HCEC 1CT (cell line): ENCODE results near the gene SLC38A11.
"Not testable (repeated sequence)": the region's sequence is repeated elsewhere in the genome, so short reads cannot be mapped to it uniquely, and the experiment has no call there.

Experiments used
- DNase-seq: peaks from one replicate; pipeline ENCODE4 v3.0.0-alpha.2; 2017

SLC38A11 gene, protein sequence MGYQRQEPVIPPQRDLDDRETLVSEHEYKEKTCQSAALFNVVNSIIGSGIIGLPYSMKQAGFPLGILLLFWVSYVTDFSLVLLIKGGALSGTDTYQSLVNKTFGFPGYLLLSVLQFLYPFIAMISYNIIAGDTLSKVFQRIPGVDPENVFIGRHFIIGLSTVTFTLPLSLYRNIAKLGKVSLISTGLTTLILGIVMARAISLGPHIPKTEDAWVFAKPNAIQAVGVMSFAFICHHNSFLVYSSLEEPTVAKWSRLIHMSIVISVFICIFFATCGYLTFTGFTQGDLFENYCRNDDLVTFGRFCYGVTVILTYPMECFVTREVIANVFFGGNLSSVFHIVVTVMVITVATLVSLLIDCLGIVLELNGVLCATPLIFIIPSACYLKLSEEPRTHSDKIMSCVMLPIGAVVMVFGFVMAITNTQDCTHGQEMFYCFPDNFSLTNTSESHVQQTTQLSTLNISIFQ

DNA sequence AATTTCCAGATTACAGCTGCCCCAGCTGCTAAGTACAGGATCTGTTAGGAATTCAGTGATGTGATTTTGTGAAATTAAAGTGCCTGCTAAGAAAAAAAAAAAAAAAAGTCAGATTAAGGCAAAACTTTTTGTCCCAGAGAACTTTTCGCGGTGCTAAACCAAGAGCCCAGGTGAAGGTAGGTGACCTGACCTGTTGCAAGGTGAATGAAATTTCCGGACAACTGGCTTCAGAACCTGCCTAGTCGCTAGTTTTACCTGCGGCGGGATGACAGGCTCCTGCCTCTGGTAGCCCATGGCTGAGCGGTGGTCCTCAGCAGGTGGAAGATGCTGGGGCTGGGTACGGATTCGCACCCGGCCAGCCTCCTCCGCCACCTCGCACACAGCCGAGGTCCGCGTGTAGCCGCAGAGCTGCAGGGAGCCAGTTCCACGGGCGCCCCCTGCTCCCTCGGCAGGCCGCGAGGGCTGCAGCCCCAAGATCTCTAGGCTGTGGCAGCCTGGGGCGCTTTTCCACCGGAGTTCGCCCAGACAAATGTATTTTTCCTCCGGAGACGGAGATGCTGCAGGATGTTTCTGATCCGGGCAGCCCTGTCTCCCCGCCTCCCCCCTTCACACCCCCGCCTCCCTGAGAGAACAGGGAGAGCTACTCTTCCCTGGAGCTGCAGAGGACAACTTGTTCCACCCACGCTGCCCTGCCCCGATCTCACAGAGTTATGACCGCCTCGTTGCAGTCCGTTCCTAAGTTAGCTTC lies at the start of gene SLC38A11:
Gene SLC38A11 (minus strand): TSS at position 572 of the 748 bp plus-strand sequence. CDS start 278 bp downstream, at position 294.
- DNase-seq, result no peak

DNA sequence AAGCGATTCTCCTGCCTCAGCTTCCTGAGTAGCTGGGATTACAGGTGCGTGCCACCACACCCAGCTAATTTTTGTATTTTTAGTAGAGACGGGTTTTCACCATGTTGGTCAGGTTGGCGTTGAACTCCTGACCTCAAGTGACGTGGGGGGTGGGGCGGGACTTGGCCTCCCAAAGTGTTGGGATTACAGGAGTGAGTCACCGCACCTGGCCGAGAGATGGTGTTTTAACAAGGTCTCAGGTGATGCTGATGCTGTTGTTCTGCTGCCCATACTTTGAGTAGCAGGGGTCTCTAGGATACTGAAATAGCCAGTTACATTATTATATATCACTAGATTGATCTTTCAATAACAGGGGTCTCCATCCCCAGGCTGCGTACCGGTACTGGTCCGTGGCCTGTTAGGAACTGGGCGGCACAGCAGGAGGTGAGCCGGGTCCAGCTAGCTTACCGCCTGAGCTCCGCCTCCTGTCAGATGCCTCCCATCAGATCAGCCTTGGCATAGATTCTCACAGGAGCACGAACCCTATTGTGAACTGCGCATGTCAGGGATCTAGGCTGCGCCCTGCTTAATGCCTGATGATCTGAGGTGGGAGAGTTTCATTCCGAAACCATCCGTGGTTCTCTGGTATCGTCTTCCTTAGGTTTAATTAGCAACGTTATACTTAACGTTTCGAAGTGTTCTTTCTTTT lies 48.3 kb upstream of the SLC38A11 start:
- DNase-seq, result no peak

- no peak for DNase-seq
Observed at GRCh38 chr2:165002638-165003037, 47.3 kb upstream of the SLC38A11 start.

DNA sequence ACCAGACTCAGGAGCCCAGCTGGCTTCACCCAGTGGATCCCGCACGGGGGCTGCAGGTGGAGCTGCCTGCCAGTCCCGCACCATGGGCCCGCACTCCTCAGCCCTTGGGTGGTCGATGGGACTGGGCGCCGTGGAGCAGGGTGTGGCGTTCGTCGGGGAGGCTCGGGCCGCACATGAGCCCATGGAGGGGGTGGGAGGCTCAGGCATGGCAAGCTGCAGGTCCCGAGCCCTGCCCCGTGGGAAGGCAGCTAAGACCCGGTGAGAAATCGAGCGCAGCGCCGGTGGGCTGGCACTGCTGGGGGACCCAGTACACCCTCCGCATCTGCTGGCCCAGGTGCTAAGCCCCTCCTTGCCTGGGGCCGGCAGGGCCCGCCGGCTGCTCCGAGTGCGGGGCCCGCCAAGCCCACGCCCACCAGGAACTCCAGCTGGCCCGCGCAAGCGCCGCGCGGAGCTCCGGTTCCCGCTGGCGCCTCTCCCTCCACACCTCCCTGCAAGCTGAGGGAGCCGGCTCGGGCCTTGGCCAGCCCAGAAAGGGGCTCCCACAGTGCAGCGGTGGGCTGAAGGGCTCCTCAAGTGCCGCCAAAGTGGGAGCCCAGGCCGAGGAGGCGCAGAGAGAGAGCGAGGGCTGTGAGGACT lies 39.5 kb upstream of the SLC38A11 start:
- DNase-seq, result not testable (repeated sequence)

- no peak for DNase-seq
Observed at GRCh38 chr2:164993287-164994016, 38.1 kb upstream of the SLC38A11 start.

DNA sequence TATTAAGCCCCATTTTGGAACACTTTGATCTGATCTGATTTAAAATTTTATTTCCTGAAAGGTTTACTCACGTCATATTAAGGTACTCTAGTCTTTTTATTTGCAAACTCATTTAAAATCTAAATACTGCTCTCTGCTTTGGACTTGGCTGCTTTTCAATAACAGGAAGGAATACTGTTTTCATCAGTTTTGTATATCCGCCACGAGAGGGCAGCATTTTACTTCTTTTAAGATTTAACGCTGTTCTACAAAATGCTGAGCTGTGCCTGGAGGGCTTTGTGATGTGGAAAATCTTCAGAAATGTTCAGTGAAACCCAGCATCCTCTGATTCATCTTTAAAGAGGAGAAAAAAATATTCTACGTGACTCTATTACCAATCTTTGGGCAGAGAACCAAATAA lies 37.5 kb upstream of the SLC38A11 start:
- peak; percentile 82 for DNase-seq

DNA sequence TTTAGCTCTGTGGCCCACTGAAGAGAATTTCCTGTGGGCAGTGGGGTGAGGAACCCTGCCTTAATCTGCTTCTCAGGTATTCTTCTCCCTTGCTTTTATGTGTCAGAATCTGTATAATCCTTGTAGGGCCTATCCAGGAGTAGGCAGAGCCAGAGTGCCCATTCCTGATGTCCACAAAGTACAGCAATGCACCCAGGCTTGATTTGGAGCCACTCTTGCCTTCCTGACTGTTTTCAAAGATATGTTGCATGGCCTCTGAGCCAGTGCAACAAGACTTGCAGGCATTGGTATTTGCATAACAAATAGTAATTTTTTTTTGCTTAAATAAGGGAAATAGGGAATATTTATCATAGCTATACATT lies 36.7 kb upstream of the SLC38A11 start:
- not testable (repeated sequence) for DNase-seq

DNA sequence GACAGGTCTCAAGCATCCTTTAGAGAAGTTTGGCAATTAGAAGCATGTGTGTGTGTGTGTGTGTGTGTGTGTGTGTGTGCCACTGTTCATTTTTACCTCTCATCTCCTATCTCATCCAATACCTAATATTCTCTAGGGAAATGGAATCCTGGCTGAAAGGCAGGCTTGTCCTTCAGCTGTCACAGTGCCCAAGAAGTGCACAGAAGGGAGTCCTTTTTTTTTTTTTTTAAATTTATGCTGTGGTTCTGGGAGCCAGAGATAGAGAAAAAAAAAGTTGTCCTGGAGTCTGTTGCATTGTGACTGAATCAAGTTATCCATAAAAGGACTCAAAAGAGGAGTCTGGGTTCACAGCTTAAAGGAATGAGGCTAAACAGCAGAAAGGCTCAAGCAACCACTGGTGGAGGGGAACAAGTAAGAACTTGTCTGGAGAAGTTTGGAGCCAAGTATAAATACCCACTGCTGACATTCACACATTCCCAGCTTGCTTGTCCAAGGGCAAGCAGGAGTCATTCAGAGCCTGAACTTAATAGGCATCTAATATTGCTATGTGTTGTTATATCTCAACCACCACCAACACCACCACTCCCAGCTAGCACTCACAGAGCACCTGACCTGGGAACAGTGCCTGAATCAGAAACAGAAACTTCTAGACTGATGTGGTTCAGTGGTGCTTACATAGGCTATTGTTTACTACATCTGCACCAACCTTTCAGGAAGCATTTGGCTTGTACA lies 36.2 kb upstream of the SLC38A11 start:
- peak; percentile 4 for DNase-seq

DNA sequence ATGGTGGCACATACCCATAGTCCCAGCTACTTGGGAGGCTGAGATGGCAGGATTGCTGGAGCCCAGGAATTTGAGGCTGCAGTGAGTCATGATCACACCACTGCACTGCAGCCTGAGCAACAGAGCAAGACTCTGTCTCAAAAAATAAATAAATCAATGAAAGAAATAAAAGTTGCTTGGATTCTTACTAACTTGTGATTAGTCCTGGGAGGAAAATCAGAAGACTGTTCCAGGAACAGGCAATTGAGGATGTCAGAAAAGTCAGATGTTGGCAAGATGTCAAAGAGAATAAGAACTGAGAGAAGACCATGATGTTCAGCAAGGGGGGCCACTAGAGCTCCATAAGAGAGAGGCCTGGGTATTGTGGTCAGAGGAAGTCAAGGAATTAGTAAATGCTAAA lies 35.6 kb upstream of the SLC38A11 start:
- peak; percentile 60 for DNase-seq

- DNase-seq, result not testable (repeated sequence)
Observed at GRCh38 chr2:164988805-164989204, 33.5 kb upstream of the SLC38A11 start.

DNA sequence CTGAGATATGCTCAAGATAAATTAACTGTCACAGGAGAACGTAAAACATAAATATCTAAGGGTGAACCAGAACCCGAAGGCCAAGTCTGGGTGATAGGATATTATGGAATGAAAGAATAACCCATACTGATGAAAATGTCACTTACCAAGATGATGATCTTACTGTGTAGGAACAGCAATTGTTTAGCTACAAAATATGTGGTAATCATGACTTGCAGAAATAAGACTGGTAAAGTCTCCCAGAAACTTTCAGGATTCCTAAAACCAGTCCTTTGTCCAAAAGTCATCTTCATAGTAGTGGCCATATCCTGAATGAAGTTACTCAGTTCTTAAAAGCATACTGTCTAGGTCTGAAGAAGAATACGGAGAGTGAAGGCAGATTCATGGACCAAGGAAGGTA lies 30.7 kb upstream of the SLC38A11 start:
- DNase-seq, result not testable (repeated sequence)

DNA sequence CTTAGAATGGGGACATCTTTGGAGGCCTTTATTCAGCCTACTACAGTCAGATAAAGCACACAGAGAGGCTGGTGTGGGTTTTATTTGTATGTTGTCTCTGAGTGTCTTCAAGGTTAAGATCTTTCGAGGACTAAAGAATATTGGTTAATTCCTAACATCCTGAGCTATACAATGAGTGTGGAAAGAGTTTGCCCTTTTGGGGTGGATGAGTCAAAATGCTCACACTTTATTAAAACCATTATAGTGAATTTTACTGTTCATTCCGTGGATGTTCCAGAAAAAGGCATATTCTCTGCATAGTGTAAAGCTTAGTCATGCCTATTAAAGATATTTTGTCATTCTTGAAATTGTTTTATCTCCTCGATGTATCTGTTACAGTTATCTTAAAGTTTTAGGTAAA lies 29.1 kb upstream of the SLC38A11 start:
- DNase-seq, result peak; percentile 68

- DNase-seq, result peak; percentile 55
Observed at GRCh38 chr2:164981217-164981990, 26.1 kb upstream of the SLC38A11 start.

- DNase-seq, result peak; percentile 2
Observed at GRCh38 chr2:164980688-164981087, 25.4 kb upstream of the SLC38A11 start.

DNA sequence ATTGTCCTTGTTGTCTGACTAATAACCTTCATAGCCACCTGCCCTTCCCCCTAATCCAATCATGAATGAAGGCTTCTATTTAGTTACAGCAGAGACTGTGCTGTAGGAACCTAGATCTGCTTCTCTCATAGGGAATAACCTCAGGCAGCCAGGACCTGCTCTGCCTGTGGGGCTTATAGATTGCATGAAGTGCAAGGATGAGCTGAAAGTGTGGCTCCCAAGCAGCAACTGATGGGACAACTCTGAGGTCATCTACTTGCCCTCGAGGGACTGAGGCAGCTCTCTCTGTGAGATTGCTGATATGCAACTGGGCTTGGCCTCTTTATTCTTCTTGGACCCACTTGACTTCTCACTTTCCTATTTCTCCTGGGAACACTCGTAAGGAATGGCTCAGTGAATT lies 23.8 kb upstream of the SLC38A11 start:
- no peak for DNase-seq

GRCh38 chr2:164976875-164977470 lies 21.6 kb upstream of the SLC38A11 start:
- DNase-seq, result not testable (repeated sequence)

GRCh38 chr2:164976301-164976700 lies 21.0 kb upstream of the SLC38A11 start:
- DNase-seq, result no peak

DNA sequence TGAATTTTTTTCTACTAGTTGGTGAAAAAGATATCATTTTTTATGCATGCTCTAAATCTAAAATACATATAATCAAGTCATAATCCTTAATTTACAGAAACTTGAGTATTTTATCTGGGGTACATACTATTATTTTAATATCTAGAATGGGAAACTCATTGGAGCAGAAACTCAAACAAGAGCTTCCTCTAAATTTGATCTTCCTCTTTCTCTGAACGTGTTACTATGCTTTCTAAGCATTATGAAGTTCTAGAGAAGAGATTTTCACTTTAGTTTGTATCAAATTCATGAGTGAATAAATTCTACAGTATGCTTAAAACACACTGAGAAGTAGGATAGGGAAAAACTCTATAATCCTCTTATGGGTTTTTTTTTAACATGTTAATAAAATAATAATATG lies 20.6 kb upstream of the SLC38A11 start:
- no peak for DNase-seq

DNA sequence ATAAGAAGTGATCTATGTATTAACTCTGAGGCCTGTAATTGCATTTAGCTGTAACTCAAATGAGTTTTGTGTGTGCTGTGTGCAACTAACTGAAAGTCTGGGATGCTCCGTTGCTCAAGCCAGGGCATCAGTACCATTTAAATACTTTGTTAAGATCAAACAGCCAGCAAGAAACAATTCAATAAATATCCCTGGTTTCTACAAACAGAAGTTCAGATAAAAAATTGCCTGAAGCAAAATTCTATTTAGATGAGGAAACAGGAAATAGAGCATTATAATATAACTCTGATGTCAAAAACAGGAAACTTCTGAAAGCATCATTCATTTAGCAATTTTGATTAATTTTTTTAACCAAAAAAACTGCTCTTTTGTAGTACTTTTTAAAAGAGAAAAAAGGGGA lies 18.9 kb upstream of the SLC38A11 start:
- DNase-seq, result no peak

DNA sequence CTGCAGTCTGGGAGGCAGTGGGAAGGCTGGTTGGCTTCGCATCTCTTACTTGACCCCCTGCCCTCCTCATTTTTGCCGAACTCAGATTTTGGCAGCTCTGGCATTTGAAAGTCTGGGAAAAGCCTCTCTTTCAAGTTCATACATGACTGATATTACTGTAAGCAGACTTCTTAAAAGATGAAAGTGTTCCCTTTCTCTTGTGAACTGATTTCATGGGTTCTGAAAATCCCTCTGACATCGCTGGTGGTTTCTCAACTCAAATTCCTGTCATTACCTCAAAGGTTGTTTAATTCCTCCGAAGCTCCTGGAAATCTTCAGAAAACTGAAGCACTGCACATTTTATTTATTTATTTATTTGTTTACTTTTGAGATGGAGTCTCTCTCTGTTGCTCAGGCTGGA lies 16.9 kb upstream of the SLC38A11 start:
- DNase-seq, result no peak
